Umbilical cord (tissue), 2 donors: ENCODE measurements around the gene HS3ST3A1. TPM values are rescaled to one million over a fixed set of nuclear protein-coding genes. Genes with fewer than 3 reads are reported as not detected.

Source experiments
- DNase-seq: peaks from one replicate; pipeline ENCODE4 v3.0.0-alpha.2; 2015; ENCODE audit warnings: low spot score
- total RNA-seq: library from RNA; depleted of rRNA; stranded (reverse); fragments of >200 nt; gene quantifications from one replicate; pipeline ENCODE4 v1.2.3, GENCODE V29; 2014; ENCODE audit warnings: low replicate concordance; ENCODE audit not compliant: insufficient read depth

The HS3ST3A1 gene
- total RNA-seq, 1 donor from 2014 or later, result 4.1 TPM

GRCh38 chr17:13491916-13492736 is 109.6 kb downstream of the HS3ST3A1 start:
- DNase-seq, result no peak

GRCh38 chr17:13491491-13491890 is 110.2 kb downstream of the HS3ST3A1 start:
- DNase-seq, result no peak

GRCh38 chr17:13490906-13491482 is 110.7 kb downstream of the HS3ST3A1 start:
- DNase-seq, result no peak

- no peak for DNase-seq
These were observed 111.3 kb downstream of the HS3ST3A1 start for GRCh38 chr17:13490427-13490826.

- no peak for DNase-seq
These were observed 116.4 kb downstream of the HS3ST3A1 start for GRCh38 chr17:13485327-13485726.

- no peak for DNase-seq
These were observed 117.7 kb downstream of the HS3ST3A1 start for GRCh38 chr17:13484020-13484419.

GRCh38 chr17:13480877-13481276 is 120.9 kb downstream of the HS3ST3A1 start:
- no peak for DNase-seq

GRCh38 chr17:13478326-13478830 is 123.4 kb downstream of the HS3ST3A1 start:
- DNase-seq, result peak; percentile 84

GRCh38 chr17:13477180-13477611 is 124.5 kb downstream of the HS3ST3A1 start:
- DNase-seq, result peak; percentile 58

- no peak for DNase-seq
These were observed 125.0 kb downstream of the HS3ST3A1 start for GRCh38 chr17:13476720-13477119.

- DNase-seq, result no peak
These were observed 126.0 kb downstream of the HS3ST3A1 start for GRCh38 chr17:13475574-13476223.

GRCh38 chr17:13474073-13474800 is 127.5 kb downstream of the HS3ST3A1 start:
- DNase-seq, result no peak

GRCh38 chr17:13465678-13466077 is 136.1 kb downstream of the HS3ST3A1 start:
- DNase-seq, result no peak

- DNase-seq, result no peak
These were observed 139.0 kb downstream of the HS3ST3A1 start for GRCh38 chr17:13462673-13463124.

GRCh38 chr17:13462146-13462545 is 139.6 kb downstream of the HS3ST3A1 start:
- no peak for DNase-seq

- no peak for DNase-seq
These were observed 141.3 kb downstream of the HS3ST3A1 start for GRCh38 chr17:13460261-13461000.

- no peak for DNase-seq
These were observed 143.9 kb downstream of the HS3ST3A1 start for GRCh38 chr17:13457783-13458182.
